ENCODE data around the gene DMPK. TPM values are rescaled to one million over a fixed set of nuclear protein-coding genes. Genes with fewer than 3 reads are reported as not detected.
"Not testable (repeated sequence)": the region's sequence is repeated elsewhere in the genome, so short reads cannot be mapped to it uniquely, and the experiment has no call there.

Gene DMPK
- total RNA-seq, 1 experiment from 2014 or later, result 84.2 TPM

- DNase-seq, result peak in 1 of 2 experiments; percentile 30
- H3K36me3 ChIP-seq, result no peaks in the 10 kb centered on the region
- peaks cover 10% of the 10 kb centered on the region for H3K27me3 ChIP-seq
- H3K4me3 ChIP-seq, result no peak overlapping the region
- H3K27ac ChIP-seq, result no peak overlapping the region
- peaks cover 19% of the 10 kb centered on the region for H3K4me1 ChIP-seq
- H3K9me3 ChIP-seq (replicated peaks), result no peaks in the 10 kb centered on the region
Measured at GRCh38 chr19:45763691-45764294, 18.5 kb downstream of the DMPK start.

- peaks cover 19% of the 10 kb centered on the region for H3K4me1 ChIP-seq
- peaks cover 12% of the 10 kb centered on the region for H3K27me3 ChIP-seq
- no peak for DNase-seq
- H3K4me3 ChIP-seq, result no peak overlapping the region
- H3K27ac ChIP-seq, result no peak overlapping the region
- H3K9me3 ChIP-seq (replicated peaks), result no peaks in the 10 kb centered on the region
- H3K36me3 ChIP-seq, result no peaks in the 10 kb centered on the region
Measured at GRCh38 chr19:45762870-45763631, 19.2 kb downstream of the DMPK start.

GRCh38 chr19:45761714-45762113 lies 20.6 kb downstream of the DMPK start:
- no peak overlapping the region for H3K27ac ChIP-seq
- H3K4me1 ChIP-seq, result peaks cover 18% of the 10 kb centered on the region
- no peak overlapping the region for H3K4me3 ChIP-seq
- no peak for DNase-seq
- peaks cover 18% of the 10 kb centered on the region for H3K27me3 ChIP-seq
- H3K9me3 ChIP-seq (replicated peaks), result no peaks in the 10 kb centered on the region
- H3K36me3 ChIP-seq, result no peaks in the 10 kb centered on the region

DNA sequence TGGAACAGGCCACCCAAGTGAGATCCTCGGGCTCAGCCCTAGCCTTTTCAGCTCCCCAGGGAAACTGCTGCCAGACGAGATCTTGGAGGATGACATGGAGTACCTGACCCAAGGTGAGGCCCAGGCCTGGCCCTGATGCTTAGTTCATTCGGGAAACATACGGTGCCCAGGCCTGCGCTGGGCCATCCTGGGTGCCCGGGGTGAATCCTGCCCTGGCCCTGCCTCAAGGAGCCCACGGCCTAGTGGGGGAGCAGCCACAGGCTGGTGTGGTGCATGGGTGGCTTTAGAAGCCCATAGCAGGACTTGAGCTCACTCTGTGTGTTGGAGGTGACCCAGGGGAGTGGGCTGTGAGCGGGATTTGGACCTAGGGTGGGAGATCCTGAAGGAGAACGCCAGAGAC lies 23.4 kb downstream of the DMPK start:
- peaks cover 15% of the 10 kb centered on the region; the same call in 1 of the 2 replicates for H3K27me3 ChIP-seq
- DNase-seq, result no peak
- H3K9me3 ChIP-seq (replicated peaks), result no peaks in the 10 kb centered on the region
- no peak overlapping the region for H3K4me3 ChIP-seq
- H3K4me1 ChIP-seq, result peaks cover 3% of the 10 kb centered on the region
- no peak overlapping the region for H3K27ac ChIP-seq
- H3K36me3 ChIP-seq, result no peaks in the 10 kb centered on the region

DNA sequence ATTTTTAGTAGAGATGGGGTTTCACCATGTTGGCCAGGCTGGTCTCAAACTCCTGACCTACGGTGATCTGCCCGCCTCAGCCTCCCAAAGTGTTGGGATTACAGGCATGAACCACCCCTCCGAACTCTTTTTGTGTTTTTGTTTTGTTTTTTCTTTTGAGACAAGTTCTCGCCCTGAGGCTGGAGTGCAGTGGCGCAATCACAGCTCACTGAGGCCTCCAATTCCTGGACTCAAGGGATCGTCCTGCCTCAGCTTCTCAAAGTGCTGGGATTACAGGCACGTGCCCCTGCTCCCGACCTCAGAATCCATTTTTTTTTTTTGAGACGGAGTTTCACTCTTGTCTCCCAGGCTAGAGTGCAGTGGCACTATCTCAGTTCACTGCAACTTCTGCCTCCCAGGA lies 24.6 kb downstream of the DMPK start:
- no peaks in the 10 kb centered on the region for H3K9me3 ChIP-seq (replicated peaks)
- H3K36me3 ChIP-seq, result no peaks in the 10 kb centered on the region
- no peaks in the 10 kb centered on the region for H3K4me1 ChIP-seq
- H3K27me3 ChIP-seq, result 0 out of 2 replicates have a peak, but pooled peaks cover 8% of the 10 kb centered on the region
- H3K27ac ChIP-seq, result no peak overlapping the region
- DNase-seq, result no peak
- H3K4me3 ChIP-seq, result no peak overlapping the region

- no peaks in the 10 kb centered on the region for H3K4me1 ChIP-seq
- no peak for DNase-seq
- 0 out of 2 replicates have a peak, but pooled peaks cover 8% of the 10 kb centered on the region for H3K27me3 ChIP-seq
- no peaks in the 10 kb centered on the region for H3K9me3 ChIP-seq (replicated peaks)
- no peak overlapping the region for H3K4me3 ChIP-seq
- H3K36me3 ChIP-seq, result no peaks in the 10 kb centered on the region
- no peak overlapping the region for H3K27ac ChIP-seq
Measured at GRCh38 chr19:45754323-45754722, 28.0 kb downstream of the DMPK start.

DNA sequence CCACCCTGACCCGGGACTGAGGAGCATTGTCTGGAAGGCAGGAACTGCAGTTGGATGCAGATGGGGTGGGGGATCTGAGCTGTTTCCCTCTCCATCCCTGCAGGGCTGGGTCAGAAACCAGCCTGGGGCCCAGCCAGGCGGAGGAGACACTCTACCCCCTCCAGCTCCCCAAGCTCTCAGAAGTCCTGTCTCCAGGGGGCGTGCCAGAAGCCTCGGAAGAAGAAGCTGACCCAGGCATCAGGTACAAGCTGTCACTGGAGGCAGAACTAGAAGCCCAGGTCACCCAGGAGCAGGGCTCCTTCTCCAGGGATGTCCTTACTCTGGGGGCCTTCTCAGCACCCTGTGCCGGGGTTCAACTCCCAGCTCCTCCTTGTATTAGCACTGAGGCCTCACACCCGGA lies 28.7 kb downstream of the DMPK start:
- Histone ChIP-seq H3K27ac (no peak overlapping the region), H3K4me3 (no peak overlapping the region), H3K36me3 (no peaks in the 10 kb centered on the region), H3K4me1 (no peaks in the 10 kb centered on the region), H3K27me3 (0 out of 2 replicates have a peak, but pooled peaks cover 8% of the 10 kb centered on the region), H3K9me3 (replicated peaks) (no peaks in the 10 kb centered on the region)
- DNase-seq, result no peak

GRCh38 chr19:45752639-45753038 lies 29.7 kb downstream of the DMPK start:
- DNase-seq, result no peak
- no peak overlapping the region for H3K4me3 ChIP-seq
- no peaks in the 10 kb centered on the region for H3K9me3 ChIP-seq (replicated peaks)
- 0 out of 2 replicates have a peak, but pooled peaks cover 2% of the 10 kb centered on the region for H3K27me3 ChIP-seq
- no peak overlapping the region for H3K27ac ChIP-seq
- no peaks in the 10 kb centered on the region for H3K4me1 ChIP-seq
- no peaks in the 10 kb centered on the region for H3K36me3 ChIP-seq

DNA sequence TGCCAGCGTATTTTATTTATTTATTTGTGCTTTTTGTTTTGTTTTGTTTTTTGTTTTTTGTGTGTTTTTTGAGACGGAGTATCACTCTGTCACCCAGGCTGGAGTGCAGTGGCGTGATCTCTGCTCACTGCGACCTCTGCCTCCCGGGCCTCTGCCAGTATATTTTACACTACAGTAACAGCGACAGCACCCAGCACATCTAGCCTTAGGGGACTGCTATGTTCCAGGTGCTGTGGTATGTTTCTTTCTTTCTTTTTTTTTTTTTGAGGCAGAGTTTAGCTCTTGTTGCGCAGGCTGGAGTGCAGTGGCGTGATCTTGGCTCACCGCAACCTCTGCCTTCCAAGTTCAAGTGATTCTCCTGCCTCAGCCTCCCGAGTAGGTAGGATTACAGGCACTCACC lies 30.8 kb downstream of the DMPK start:
- H3K36me3 ChIP-seq, H3K27me3 ChIP-seq: not testable (repeated sequence)

DNA sequence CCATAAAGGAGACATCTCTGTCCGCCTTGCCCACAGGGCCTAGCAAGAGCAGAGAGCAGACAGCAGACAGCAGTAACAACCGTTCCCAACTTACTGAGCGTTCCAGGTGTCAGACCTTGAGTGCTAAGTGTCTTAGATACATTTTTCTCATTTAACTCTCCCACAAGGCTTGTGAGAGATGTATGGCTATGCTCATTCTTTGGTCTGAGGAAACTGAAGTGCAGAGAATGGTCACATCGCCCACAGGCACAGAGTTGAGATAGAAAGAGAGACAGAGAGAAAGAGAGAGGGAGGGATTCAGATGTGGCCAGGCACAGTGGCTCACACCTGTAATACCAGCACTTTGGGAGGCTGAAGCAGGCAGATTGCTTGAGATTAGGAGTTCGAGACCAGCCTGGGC lies 34.8 kb downstream of the DMPK start:
- Histone ChIP-seq H3K27ac (no peak overlapping the region), H3K4me3 (no peak overlapping the region), H3K27me3 (peaks cover 20% of the 10 kb centered on the region), H3K9me3 (replicated peaks) (no peaks in the 10 kb centered on the region), H3K36me3 (no peaks in the 10 kb centered on the region), H3K4me1 (no peaks in the 10 kb centered on the region)
- DNase-seq, result no peak

More for the DNA sequence above, 30.8 kb downstream of the DMPK start:
- not testable (repeated sequence) for H3K9me3 ChIP-seq (replicated peaks); H3K4me3 ChIP-seq; H3K27ac ChIP-seq; DNase-seq; H3K4me1 ChIP-seq

- no peak overlapping the region for H3K27ac ChIP-seq
- DNase-seq, result no peak
Measured at GRCh38 chr19:45746866-45747265, 35.4 kb downstream of the DMPK start.

DNA sequence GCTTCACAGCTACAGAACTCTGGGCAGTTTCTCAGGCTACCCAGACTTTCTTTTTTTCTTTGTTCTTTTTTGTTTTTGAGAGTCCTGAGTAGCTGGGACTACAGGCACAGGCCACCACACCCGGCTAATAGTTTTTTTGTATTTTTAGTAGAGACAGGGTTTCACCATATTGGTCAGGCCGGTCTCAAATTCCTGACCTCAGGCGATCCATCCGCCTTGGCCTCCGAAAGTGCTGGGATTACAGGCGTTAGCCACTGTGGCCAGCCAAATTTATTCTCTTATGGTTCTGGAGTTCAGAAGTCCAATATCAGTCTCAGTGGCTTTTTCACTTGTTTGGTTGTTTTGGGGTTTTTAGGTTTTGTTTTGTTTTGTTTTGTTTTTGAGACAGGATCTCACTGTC lies 36.7 kb downstream of the DMPK start:
- Histone ChIP-seq H3K9me3 (replicated peaks) (no peaks in the 10 kb centered on the region), H3K36me3 (no peaks in the 10 kb centered on the region), H3K27me3 (peaks cover 23% of the 10 kb centered on the region), H3K27ac (no peak overlapping the region), H3K4me1 (no peaks in the 10 kb centered on the region), H3K4me3 (no peak overlapping the region)
- DNase-seq, result no peak

More at GRCh38 chr19:45746866-45747265, 35.4 kb downstream of the DMPK start:
- peaks cover 23% of the 10 kb centered on the region for H3K27me3 ChIP-seq
- H3K9me3 ChIP-seq (replicated peaks), result no peaks in the 10 kb centered on the region
- no peak overlapping the region for H3K4me3 ChIP-seq
- H3K4me1 ChIP-seq, result no peaks in the 10 kb centered on the region
- no peaks in the 10 kb centered on the region for H3K36me3 ChIP-seq

DNA sequence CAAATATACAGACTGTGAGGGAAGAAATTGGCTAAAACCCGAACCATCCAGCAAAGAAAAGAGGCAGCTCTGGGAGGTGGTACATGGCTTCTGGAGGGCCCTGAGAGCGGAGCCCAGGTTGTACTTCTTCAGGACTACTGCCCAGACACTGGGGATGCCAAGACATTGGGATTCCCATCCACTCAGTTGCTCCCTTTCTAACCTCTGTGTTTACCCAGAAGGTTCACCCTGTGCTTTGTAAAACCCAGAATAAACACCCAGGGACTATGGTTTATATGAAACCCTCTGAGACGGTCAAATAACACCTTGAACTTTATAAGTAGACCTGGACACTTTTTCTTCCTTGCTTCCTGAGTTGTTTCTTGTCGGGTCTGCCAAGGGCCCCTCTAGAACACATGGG lies 39.3 kb downstream of the DMPK start:
- no peaks in the 10 kb centered on the region for H3K4me1 ChIP-seq
- peaks cover 23% of the 10 kb centered on the region for H3K27me3 ChIP-seq
- no peak overlapping the region for H3K27ac ChIP-seq
- no peaks in the 10 kb centered on the region for H3K36me3 ChIP-seq
- H3K4me3 ChIP-seq, result no peak overlapping the region
- no peaks in the 10 kb centered on the region for H3K9me3 ChIP-seq (replicated peaks)
- no peak for DNase-seq

GRCh38 chr19:45739498-45740439 lies 42.5 kb downstream of the DMPK start:
- Histone ChIP-seq H3K27me3 (0 out of 2 replicates have a peak, but pooled peaks cover 9% of the 10 kb centered on the region), H3K36me3 (no peaks in the 10 kb centered on the region), H3K4me3 (no peak overlapping the region), H3K27ac (no peak overlapping the region), H3K4me1 (no peaks in the 10 kb centered on the region), H3K9me3 (replicated peaks) (no peaks in the 10 kb centered on the region)
- peak in 1 of 2 experiments; percentile 27 for DNase-seq
